GM12878 (cell line): ENCODE results near the gene MAGI2.

Experiments used
- HCFC1 ChIP-seq: fragments of 150-350 bp; IDR thresholded peaks from 2 replicates; pipeline ENCODE4 v1.6.1; 2014; ENCODE audit warnings: low read length
- HDAC6 ChIP-seq: fragments of 200-600 bp; sonication (generic); IDR thresholded peaks from one replicate; pipeline ENCODE4 v1.8.0; 2017; ENCODE audit warnings: antibody characterized with exemption; ENCODE audit not compliant: unreplicated experiment
- LARP7 ChIP-seq: fragments of 450-650 bp; IDR thresholded peaks from 2 replicates; pipeline ENCODE4 v1.6.1; 2017; ENCODE audit warnings: mild to moderate bottlenecking
- TF ChIP-seq, protein P1 (sequence below): fragments of 450-650 bp; IDR thresholded peaks from 2 replicates; pipeline ENCODE4 v1.6.1; 2017; ENCODE audit warnings: mild to moderate bottlenecking, moderate library complexity
- TF ChIP-seq, protein P2 (sequence below), 3 experiments: IDR thresholded peaks in 2 of 3; conservative IDR thresholded peaks in 1 of 3; 2 replicates each; pipeline ENCODE4 v1.5.1; 2011; ENCODE audit warnings: low read depth in 3 of 3, low read length in 3 of 3, mild to moderate bottlenecking in 3 of 3, control low read depth in 2 of 3, moderate library complexity in 2 of 3, inconsistent platforms in 1 of 3, mixed read lengths in 1 of 3; ENCODE audit not compliant: control insufficient read depth in 2 of 3, insufficient read depth in 1 of 3; ENCODE audit errors: extremely low read depth in 1 of 3

DNA sequence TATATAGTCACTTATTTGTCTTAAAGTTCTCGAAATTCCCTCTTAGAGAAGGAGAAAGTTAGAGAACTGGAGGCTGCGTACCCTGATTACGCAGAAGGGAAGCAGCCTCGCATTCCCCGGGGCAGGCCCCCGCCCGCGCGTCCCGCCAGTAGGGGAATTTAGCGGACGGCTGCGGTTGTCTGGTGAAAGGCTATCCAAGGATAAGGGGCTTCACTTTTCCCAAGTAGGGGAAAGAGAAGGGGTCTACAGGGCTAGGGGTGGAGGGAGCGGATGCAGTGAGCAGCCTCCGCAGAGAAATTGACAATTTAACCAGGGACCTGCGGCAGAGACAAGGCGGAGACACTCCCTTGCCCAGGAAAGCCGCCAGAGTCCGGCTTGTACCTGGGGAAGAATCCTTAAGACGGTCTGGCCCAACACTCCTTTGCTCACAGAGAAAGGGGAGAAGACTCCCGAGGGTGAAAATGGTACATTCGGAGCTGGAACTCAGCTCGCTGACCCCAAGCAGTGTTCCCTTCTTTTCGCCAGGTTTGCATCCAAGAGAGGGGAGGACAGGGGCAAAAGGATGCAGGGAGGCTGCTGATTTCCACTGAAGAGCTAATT is 994 bp upstream of the MAGI2 start:
- TF ChIP-seq HDAC6, result no peak
- TF ChIP-seq LARP7, result no peak
- TF ChIP-seq, protein P1, sequence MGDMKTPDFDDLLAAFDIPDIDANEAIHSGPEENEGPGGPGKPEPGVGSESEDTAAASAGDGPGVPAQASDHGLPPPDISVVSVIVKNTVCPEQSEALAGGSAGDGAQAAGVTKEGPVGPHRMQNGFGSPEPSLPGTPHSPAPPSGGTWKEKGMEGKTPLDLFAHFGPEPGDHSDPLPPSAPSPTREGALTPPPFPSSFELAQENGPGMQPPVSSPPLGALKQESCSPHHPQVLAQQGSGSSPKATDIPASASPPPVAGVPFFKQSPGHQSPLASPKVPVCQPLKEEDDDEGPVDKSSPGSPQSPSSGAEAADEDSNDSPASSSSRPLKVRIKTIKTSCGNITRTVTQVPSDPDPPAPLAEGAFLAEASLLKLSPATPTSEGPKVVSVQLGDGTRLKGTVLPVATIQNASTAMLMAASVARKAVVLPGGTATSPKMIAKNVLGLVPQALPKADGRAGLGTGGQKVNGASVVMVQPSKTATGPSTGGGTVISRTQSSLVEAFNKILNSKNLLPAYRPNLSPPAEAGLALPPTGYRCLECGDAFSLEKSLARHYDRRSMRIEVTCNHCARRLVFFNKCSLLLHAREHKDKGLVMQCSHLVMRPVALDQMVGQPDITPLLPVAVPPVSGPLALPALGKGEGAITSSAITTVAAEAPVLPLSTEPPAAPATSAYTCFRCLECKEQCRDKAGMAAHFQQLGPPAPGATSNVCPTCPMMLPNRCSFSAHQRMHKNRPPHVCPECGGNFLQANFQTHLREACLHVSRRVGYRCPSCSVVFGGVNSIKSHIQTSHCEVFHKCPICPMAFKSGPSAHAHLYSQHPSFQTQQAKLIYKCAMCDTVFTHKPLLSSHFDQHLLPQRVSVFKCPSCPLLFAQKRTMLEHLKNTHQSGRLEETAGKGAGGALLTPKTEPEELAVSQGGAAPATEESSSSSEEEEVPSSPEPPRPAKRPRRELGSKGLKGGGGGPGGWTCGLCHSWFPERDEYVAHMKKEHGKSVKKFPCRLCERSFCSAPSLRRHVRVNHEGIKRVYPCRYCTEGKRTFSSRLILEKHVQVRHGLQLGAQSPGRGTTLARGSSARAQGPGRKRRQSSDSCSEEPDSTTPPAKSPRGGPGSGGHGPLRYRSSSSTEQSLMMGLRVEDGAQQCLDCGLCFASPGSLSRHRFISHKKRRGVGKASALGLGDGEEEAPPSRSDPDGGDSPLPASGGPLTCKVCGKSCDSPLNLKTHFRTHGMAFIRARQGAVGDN, result no peak
- TF ChIP-seq, protein P2, sequence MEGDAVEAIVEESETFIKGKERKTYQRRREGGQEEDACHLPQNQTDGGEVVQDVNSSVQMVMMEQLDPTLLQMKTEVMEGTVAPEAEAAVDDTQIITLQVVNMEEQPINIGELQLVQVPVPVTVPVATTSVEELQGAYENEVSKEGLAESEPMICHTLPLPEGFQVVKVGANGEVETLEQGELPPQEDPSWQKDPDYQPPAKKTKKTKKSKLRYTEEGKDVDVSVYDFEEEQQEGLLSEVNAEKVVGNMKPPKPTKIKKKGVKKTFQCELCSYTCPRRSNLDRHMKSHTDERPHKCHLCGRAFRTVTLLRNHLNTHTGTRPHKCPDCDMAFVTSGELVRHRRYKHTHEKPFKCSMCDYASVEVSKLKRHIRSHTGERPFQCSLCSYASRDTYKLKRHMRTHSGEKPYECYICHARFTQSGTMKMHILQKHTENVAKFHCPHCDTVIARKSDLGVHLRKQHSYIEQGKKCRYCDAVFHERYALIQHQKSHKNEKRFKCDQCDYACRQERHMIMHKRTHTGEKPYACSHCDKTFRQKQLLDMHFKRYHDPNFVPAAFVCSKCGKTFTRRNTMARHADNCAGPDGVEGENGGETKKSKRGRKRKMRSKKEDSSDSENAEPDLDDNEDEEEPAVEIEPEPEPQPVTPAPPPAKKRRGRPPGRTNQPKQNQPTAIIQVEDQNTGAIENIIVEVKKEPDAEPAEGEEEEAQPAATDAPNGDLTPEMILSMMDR (IDR thresholded peaks at IDR 0.05 in 2 of 3, conservative IDR thresholded peaks at IDR 0.05 in 1 of 3; ENCODE audit: control insufficient read depth in 2 of 3, extremely low read depth in 1 of 3, insufficient read depth in 1 of 3, low read depth in 3 of 3, low read length in 3 of 3), result no peak
- TF ChIP-seq HCFC1, result no peak
